Gastroesophageal sphincter (tissue), 3 donors: ENCODE results near the gene KRT40.

ENCODE experiments used
- CTCF ChIP-seq, 4 experiments: fragments of 200-600 bp in 2 of 4; fragments of 450-650 bp in 2 of 4; sonication (generic) in 1 of 4; IDR thresholded peaks; one replicate each; pipeline ENCODE4 v1.5.1; 2017 to 2019; ENCODE audit warnings: antibody characterized with exemption in 4 of 4, mild to moderate bottlenecking in 2 of 4, moderate library complexity in 2 of 4
- EP300 ChIP-seq: sonication (generic); formaldehyde crosslinking; IDR thresholded peaks from one replicate; pipeline ENCODE4 v1.6.1; 2017; ENCODE audit warnings: antibody characterized with exemption, mild to moderate bottlenecking
- POLR2A ChIP-seq, 2 donors: fragments of 450-650 bp; IDR thresholded peaks; one replicate each; pipeline ENCODE4 v1.6.1; 2017; ENCODE audit warnings: antibody characterized with exemption in 2 of 2, mild to moderate bottlenecking in 2 of 2, moderate library complexity in 1 of 2

GRCh38 chr17:41004397-41004796 is 20.3 kb upstream of the KRT40 start:
- no peak for TF ChIP-seq POLR2A (IDR thresholded peaks at IDR 0.05)
- no peak for TF ChIP-seq CTCF (IDR thresholded peaks at IDR 0.05)
- TF ChIP-seq EP300: no peak
